Transverse colon (tissue), 4 donors: ENCODE results near the gene ZNF526.

Experiments used
- CTCF ChIP-seq, 5 experiments: fragments of 200-600 bp in 3 of 5; fragments of 450-650 bp in 2 of 5; sonication (generic) in 3 of 5; IDR thresholded peaks; 1 replicate in 2 of 5; 2 replicates in 3 of 5; pipeline ENCODE4 v1.5.1; 2016 to 2017; ENCODE audit warnings: antibody characterized with exemption in 5 of 5, inconsistent platforms in 3 of 5, mild to moderate bottlenecking in 2 of 5, moderate library complexity in 1 of 5
- POLR2A ChIP-seq: fragments of 450-650 bp; IDR thresholded peaks from one replicate; pipeline ENCODE4 v1.6.1; 2016; ENCODE audit warnings: antibody characterized with exemption, mild to moderate bottlenecking, moderate library complexity
- POLR2AphosphoS5 ChIP-seq, 3 donors: sonication (generic); formaldehyde crosslinking; IDR thresholded peaks; one replicate each; pipeline ENCODE4 v1.6.1; 2016; ENCODE audit warnings: antibody characterized with exemption in 3 of 3

- no peak for TF ChIP-seq CTCF (IDR thresholded peaks at IDR 0.05)
- TF ChIP-seq POLR2AphosphoS5 (IDR thresholded peaks at IDR 0.05), result no peak
- no peak for TF ChIP-seq POLR2A
Measured at GRCh38 chr19:42226886-42227285, 6.8 kb downstream of the ZNF526 start.
